Suppressor macrophage (primary cell): ENCODE data around the gene TERB2.
"Not testable (repeated sequence)": the region's sequence is repeated elsewhere in the genome, so short reads cannot be mapped to it uniquely, and the experiment has no call there.

Experiments
- DNase-seq, 4 experiments: peaks; one replicate each; pipeline ENCODE4 v3.0.0-alpha.2; 2020 to 2022
- total RNA-seq, 17 experiments: gene quantifications; one replicate each; lab custom pipeline; 2026; ENCODE audit warnings: mixed read lengths in 6 of 17, inconsistent platforms in 3 of 17; lab: John Stamatoyannopoulos, UW

The TERB2 gene, protein sequence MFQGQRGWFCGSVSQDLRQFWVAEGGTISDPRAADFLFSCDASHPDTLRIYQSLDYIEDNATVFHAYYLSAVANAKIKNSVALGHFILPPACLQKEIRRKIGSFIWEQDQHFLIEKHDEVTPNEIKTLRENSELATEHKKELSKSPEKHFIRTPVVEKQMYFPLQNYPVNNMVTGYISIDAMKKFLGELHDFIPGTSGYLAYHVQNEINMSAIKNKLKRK
- total RNA-seq = 0 to 1.1 (median 0) reads per million in 17 experiments

DNA sequence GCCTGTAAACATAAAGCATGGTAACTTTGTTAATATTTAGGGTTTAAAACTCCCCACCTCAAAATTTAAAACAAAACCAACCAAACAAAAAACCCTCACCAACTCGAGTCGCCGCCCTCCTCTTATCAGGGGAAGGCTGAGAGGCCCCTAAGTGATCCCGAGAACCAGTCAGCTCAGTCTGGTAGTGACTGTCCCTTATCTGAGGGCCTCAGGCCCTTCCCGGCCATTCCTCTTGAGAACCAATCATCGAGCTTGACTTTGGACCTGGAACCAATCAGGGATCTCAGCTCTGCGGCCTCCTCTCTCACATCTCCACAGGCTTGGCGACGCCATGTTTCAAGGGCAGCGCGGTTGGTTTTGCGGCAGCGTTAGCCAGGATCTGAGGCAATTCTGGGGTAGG is at the start of gene TERB2:
Gene TERB2, plus strand, starts transcription at position 300 of the 400 bp plus-strand sequence. Its CDS starts 32 bp downstream, at position 332.
- no peak for DNase-seq

DNA sequence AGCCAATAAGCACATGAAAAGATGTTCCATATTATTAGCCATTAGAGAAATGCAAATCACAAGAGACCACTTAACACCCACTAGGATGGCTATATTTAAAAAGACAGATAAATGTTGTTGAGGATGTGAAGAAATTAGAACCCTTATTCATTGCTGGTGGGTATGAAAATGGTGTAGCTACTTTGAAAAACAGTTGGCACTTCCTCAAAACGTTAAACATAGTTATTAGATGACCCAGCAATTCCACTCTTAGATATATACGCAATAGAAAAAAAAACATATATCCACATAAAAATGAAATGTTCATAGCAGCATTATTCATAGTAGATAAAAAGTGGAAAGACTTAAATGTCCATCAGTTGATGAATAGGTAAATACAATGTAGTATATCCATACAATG is 47.1 kb upstream of the TERB2 start:
- DNase-seq = peak in 1 of 4 experiments; percentile 5

DNA sequence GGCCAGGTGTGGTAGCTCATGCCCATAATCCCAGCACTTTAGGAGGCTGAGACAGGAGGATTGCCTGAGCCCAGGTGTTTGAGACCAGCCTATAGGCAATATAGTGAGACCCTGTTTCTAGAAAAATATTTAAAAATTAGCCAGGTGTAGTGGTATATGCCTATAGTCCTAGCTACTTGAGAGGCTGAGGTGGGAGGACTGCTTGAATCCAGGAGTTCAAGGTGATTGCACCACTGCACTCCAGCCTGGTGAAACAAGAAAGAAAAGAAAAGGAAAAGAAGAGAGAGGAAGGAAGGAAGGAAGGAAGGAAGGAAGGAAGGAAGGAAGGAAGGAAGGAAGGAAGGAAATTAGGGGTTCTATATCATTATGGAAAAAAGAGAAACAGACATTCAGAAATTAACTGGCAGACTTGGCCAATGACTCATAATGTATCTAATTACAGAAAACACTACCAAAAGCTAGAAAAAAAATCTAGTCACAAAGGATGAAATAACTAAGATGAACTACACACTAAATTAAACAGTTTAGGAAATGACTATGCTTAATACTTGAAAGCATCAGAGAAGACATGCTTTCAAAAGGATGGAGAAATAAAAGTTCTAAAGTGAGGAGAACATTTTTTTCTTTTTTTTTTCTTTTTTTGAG is 45.4 kb upstream of the TERB2 start:
- DNase-seq = no peak

DNA sequence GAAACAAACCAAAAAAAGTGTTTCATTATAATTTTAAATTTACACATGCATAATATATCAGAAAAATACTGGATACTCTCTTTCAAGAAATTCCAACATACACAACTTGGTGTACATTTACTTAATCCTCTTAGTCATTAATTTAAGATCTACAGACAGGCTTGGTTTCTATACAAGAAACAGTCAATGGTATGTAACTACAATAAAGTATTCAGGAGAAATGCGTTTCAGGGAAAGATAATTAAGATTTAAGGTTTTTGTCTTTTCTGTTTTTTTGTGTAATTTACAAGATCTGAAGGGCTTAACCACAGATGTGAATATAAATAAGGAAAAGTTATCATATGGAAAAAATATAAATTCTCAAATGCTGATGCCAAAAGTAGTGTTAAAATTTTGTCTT is 44.3 kb upstream of the TERB2 start:
- not testable (repeated sequence) for DNase-seq

DNA sequence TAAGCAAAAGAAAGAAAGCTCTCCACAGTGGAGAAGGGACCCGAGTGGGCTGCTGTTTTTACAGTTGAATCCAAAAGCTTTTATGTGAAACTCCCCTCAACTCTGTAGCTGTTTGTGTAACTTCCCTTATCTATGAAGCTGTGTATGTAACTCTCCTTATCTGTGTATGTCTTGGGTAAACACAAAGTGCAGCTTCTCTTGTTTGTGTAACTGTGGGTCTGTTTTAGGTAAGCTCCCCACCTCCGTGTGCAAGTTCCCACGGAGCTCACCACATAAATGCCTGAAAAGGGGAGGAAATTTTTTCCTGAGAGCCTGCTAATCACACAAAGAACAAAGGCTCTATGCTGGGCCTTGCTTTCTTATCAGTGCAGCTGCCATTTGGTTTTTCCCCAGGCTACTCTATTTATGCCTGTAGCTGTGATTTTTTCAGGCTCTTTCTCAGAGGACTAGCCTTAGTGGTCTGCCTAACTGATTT is 43.5 kb upstream of the TERB2 start:
- not testable (repeated sequence) for DNase-seq

DNA sequence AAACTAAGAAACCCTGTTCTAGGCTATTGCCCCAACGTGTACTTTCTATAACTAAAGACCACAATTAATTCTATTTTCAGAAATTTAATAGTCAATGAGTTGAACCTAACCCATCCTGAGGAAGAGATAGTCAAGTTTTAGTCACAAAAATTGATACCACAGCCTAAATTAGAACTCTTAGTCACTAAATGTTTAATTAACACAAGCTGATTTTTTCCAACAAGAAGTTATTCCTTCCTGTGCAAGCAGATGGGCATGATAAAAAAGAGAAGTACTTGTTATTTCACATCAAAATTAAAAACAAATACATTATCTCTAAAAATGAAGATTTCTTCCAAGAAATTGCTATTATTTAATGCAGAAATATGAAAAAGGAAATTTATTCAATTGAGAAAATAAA is 38.4 kb upstream of the TERB2 start:
- DNase-seq = peak in 1 of 4 experiments; percentile 4

DNA sequence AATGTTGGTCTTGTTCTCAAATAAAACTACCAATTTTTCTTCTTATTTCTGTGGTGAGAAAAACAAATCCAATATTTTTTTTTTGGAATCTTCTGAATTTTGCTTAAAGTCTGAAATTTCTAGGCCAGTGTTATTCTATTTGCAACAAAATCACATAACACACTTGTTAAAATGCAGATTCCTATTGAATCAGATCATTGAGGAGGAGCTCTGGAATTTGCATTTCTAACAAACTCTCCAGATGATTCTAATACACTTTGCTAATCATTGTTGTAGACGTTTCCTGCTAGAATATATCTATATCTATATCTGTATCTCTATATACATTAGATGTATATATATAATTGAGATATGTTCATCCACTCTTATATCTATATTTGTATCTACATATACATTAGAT is 27.8 kb upstream of the TERB2 start:
- DNase-seq = not testable (repeated sequence)

DNA sequence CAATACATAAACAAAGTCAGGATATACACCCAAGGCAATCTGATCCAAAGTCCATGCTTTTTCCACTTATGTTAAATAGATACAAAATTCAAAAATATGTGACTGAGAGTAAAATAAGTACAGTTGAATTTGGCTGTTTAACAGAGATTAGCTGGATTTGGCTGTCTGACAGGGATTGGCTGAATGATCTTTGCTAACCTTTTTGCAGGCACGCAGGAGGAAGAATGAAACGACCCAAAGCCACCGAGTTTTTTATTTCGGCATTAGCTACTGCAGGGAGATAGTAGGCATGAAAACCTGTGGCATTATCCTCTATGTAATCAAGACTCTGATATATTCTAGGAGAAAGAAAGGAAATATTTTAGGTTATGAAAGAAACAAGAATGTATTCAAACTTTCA is 26.2 kb upstream of the TERB2 start:
- not testable (repeated sequence) for DNase-seq

DNA sequence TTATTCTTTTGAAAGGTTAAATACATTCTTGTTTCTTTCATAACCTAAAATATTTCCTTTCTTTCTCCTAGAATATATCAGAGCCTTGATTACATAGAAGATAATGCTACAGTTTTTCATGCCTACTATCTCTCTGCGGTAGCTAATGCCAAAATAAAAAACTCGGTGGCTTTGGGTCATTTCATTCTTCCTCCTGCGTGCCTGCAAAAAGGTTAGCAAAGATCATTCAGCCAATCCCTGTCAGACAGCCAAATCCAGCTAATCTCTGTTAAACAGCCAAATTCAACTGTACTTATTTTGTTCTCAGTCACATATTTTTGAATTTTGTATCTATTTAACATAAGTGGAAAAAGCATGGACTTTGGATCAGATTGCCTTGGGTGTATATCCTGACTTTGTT is 1.8 kb downstream of the TERB2 start:
- not testable (repeated sequence) for DNase-seq

DNA sequence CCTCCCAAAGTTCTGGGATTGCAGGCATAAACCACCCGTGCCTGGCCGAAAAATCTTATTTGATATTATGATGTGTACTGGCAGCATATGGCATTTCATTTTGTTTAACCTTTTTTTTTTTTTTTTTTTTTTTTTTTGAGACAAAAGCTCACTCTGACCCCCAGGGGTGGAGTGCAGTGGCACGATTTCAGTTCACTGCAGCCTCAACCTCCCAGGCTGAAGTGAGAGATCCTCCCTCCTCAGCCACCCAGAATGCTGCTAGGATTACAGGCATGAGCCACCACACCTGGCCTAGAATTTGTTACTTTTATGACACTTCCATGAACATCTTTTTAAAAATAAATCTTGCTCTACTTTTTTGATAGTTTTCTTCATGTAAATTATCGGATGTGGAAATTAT is 12.0 kb downstream of the TERB2 start:
- DNase-seq = no peak

DNA sequence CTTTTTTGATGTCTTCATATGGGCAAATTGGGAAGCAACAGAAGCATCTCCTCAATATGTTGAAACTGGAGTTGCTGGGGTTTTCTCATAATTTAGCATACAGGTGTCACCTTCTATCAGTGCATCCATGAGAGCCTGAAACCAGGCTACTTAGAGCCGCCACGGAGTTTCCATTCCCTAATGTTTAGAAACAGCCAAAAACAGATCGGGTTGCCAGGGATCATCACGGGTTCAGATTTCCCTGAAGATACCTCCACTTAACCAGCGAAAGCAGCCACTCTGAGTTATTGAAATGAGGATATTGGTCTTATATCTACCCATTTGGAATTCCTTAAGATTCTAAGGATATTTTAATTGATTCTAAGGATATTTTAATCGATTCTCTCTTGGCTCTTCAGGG is 14.5 kb downstream of the TERB2 start:
- DNase-seq = no peak

DNA sequence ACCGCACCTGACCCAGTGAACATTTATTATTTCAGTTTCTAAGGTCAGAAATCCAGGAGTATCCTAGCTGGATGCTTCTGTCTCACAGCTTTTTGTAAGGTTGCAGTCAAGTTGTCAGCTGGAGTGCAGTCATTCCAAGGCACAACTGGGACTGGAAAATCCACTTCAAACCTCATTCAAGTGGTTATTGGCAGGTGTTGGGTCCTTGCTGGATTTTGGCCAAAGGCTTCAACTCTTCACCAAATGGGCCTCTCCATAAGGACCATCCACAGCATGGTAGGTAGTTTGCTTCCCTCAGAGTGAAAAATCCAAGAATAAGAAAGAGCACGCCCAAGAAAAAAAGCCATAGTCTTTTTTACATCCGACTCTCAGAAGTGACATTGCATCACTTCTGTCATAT is 19.7 kb downstream of the TERB2 start:
- not testable (repeated sequence) for DNase-seq

DNA sequence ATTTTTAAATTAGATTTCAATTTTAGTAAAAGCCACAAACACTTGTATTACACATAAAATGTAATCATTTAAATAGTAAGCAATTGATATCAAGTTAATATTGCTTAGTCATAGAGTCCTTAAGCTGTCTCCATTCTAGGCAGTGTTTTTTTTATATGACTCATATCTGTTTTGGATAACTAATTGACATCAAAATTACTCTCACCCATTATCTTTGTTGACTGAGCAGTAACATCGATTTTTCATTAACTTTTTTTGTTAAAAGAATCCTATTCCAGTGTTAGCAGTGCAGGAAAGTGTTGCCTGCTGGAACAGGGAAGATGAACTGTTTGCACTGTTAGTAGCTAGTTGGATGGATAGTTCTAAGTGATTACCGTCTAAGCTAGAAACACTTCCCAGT is 21.3 kb downstream of the TERB2 start:
- not testable (repeated sequence) for DNase-seq

DNA sequence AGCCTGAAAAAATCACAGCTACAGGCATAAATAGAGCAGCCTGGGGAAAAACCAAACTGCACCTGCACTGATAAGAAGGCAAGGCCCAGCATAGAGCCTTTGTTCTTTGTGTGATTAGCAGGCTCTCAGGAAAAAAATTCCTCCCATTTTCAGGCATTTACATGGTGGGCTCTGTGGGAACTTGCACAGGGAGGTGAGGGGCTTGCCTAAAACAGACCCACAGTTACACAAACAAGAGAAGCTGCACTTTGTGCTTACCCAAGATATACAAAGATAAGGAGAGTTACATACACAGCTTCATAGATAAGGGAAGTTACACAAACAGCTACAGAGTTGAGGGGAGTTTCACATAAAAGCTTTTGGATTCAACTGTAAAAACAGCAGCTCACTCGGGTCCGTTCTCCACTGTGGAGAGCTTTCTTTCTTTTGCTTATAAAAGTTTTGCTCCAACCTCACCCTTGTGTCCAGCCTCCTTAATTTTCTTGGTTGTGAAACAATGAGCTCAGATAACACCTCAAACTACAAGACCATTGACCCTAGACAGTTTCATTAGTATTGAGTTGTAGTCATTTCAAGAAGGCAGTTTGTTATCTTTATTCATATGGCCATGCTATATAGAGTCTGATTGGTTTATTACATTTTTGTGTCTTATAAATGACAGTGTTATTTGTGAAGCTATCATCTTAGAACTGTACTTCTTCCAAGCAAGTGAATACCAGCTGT is 23.3 kb downstream of the TERB2 start:
- not testable (repeated sequence) for DNase-seq

DNA sequence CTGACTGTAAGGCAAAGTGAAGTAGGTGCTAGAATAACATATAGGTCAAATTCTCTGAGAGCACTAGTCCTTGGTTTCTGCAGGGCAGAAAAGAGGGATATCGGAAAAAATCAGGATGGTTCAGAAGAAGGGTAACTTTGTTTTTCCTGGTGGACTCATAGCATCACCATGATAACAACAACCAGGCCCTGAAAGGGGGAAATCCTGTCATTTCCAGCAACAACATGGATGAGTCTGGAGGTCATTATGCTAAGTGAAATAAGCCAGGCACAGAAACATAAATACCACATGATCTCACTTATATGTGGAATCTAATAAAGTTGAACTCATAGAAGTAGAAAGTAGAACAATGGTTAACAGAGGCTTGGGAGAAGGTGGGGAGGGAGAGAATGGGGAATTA is 27.7 kb downstream of the TERB2 start:
- DNase-seq = not testable (repeated sequence)

DNA sequence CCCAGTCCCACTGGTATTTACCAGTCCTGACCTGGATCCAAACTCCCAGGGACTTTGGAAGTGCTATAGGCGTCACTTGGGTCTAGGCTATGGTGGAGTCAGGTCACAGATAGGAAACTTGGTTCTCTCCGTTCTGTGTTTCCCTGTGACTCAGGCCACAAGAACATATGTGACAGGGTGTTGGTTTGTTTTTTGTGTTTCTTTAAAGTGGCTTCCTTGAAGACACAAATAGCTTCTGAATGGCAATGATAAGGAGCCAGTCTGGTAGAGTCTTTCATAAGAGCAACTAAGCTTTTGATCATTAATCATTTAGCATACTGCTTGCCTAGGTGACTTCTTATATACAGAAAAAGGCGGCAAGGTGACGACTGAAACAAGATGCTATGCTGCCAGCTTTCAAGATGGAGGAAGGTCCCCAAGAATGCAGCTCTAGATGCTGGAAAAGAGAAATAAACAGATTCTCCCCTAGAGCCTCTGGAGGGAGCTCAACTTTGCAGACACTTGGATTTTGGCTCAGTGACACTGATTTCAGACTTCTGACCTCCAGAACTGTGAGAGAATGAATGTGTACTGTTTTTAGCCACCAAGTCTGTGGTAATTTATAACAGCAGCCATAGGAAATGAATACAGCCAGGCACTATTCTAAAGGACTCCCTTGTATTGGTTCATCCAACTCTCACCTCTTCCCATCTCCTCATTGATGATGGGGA is 30.0 kb downstream of the TERB2 start:
- not testable (repeated sequence) for DNase-seq

DNA sequence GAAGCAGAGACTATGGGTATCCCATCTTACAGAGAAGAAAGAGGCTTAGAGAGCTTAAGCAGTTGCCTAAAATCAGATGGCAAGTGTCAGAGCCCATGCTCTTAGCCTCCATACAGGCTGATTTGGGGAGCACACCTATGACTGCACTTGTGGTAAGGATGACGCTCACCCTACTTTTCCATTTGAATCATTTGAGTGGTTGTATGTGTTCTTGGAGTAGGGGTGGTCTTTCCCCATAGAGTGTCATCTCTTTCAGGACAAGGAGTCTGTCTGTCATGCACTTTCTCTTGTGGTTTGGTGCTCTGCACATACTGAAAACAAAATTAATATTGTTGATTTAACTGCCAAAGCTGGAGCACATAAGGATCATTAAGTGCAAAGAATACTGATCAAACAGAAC is 31.2 kb downstream of the TERB2 start:
- not testable (repeated sequence) for DNase-seq

DNA sequence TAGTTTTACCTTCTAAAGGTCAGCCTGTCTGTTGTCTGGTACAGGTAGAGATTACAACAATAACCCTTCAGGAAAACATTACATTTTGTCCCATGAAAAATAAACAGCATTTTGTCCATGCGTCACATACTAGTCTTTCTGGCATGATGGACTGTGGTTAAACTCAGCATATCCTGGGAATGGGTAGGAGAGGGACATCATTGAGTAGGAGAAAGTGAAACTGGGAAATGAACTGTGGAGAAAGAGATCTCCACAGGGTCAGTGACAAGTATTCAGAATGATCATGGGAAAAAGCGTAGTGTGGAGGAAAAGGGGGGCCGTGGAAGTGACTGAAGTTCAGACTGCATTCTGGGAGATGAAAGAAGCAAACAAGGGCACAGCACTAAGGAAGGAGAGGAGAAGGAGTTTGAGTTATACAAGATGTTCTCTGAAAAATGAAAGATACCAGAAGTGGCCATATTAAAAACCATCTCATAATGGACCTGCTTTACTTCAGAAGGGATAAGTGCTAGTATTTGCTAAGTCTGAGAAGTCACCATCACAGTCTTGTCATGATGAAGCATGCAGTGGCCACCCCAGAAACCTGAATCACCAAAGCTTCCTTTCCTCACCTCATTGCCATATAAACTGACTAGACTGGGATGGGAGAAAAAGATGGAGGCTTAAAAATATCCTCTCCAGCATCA is 31.8 kb downstream of the TERB2 start:
- not testable (repeated sequence) for DNase-seq

DNA sequence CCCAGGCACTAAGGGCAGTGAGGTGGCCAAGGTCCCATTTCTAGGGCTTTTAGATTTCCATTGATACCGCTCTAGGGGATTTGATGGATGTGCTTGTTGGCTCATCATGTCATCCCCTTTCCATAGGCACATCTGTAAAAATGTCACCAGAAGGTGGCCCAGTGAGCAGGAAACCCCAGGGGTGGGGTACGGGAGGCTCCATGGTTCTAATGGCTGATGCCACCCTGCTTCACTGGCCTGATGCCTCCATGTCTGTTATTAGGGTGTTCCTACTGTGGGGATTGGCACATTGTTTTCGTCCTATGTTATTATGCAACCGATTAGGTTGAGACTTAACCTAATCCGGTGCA is 32.4 kb downstream of the TERB2 start:
- not testable (repeated sequence) for DNase-seq

DNA sequence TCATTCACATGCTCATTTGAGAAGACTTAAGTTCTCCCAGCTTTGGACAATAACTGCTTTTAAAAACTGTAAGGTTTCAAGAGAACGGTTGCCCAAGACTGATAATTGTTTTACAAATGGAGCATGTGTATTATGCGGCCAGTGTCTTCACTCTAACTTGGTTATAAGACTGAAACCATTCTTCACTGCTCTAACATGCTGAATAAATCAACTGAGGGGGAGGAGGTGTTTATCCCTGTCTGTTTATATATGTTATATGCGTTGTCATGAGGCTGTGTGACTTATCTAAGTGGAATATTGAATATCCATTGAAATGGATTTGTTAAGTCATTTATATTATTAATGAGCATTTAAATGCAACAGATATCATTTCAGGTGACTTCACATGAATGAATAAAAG is 41.1 kb downstream of the TERB2 start:
- not testable (repeated sequence) for DNase-seq

DNA sequence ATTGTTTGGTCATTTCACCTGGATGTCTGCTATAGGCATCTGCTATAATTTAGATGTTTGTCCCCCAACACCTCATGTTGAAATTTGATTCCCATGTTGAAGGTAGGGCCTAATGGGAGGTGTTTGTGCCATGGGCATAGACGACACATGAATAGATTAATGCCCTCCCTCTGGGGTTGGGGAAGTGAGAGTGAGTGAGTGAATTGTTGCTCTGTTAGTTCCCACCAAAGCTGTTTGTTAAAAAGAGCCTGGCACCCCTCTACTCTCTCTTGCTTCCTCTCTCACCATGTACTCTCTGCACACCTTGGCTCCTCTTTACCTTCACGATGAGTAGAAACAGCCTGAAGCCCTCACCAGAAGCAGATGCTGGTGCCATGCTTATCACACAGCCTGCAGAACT is 42.6 kb downstream of the TERB2 start:
- DNase-seq = no peak

DNA sequence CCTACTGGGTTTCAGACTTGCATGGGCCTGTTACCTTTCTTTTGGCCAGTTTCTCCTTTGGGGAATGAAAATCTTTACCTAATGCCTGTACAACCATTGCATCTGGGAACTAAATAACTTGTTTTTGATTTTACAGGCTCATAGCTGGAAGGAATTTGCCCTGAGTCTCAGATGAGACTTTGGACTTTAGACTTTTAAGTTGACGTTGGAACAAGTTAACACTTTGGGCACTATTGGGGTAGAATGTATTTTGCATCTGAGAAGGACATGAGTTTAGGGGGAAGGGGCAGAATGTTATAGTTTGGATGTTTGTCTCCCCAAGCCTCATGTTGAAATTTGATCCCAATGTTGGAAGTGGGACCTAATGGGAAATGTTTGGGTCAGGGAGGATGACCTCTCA is 44.7 kb downstream of the TERB2 start:
- not testable (repeated sequence) for DNase-seq
